ENCODE measurements around the gene LAMB1. TPM values are rescaled to one million over a fixed set of nuclear protein-coding genes. Genes with fewer than 3 reads are reported as not detected.

Gene LAMB1
- total RNA-seq, 2 donors from 2014 or later, result 91.6 to 130 TPM

- no peaks in the 10 kb centered on the region for H3K36me3 ChIP-seq (replicated peaks in 1 of 2; ENCODE audit: insufficient read depth in 1 of 2, low read depth in 2 of 2)
- no peak for ATAC-seq
- no peak for DNase-seq
- no peak overlapping the region for H3K4me3 ChIP-seq
- H3K9me3 ChIP-seq, result no peaks in the 10 kb centered on the region
- H3K27ac ChIP-seq, result no peak overlapping the region
- intact Hi-C loops (cut with DNase I), result loop anchor here (5.0 kb wide), 1 partner anchor 137 kb away; no protein-coding TSS in a partner anchor
- H3K4me1 ChIP-seq, result peaks cover 3% of the 10 kb centered on the region
- H3K27me3 ChIP-seq, result no peaks in the 10 kb centered on the region
- WGBS, 2 donors, result 44 to 48% methylated on average over 2 of the region's 2 CpGs
- TF ChIP-seq POLR2A (IDR thresholded peaks at IDR 0.05) (no peak), CTCF (IDR thresholded peaks at IDR 0.05) (no peak)
Observed at GRCh38 chr7:107874111-107874510, 128.8 kb downstream of the LAMB1 start.

Small RNAs within 50 kb of the gene (small RNA-seq; reads per million reads assigned to genes)
- not detected for gene RF00012

Other genes with a start within 250 kb of the LAMB1 start
- gene SLC26A3, start 199.9 kb downstream of the LAMB1 start, total RNA-seq, result not detected
- gene DLD, start 112.0 kb downstream of the LAMB1 start, total RNA-seq, result 100 to 1,000 TPM in 1 of 2 donors, 10 to 100 TPM in 1; 53.7 to 123 TPM
- 1 to 10 TPM in 1 of 2 donors, under 1 TPM in 1; 0.26 to 2.0 TPM for gene LAMB4, start 127.2 kb upstream of the LAMB1 start, total RNA-seq

Measured in body of pancreas (tissue), 4 donors.